KOPT-K1 (cell line): Measurements from ENCODE around the gene AP4B1.

Experiments
- H3K27ac ChIP-seq: fragments of 200-600 bp; sonication (generic); 2 replicates; pipeline ENCODE4 v1.5.1; 2016; ENCODE audit warnings: antibody characterized with exemption, mild to moderate bottlenecking, low read depth, low read length; ENCODE audit not compliant: poor library complexity, severe bottlenecking
- H3K36me3 ChIP-seq: fragments of 200-600 bp; sonication (generic); 2 replicates; pipeline ENCODE4 v1.5.1; 2017; ENCODE audit warnings: antibody characterized with exemption, mild to moderate bottlenecking, low read length, moderate library complexity; ENCODE audit not compliant: insufficient read depth
- H3K9me3 ChIP-seq: fragments of 200-600 bp; sonication (generic); 2 replicates; pipeline ENCODE4 v1.5.1; 2017; ENCODE audit warnings: antibody characterized with exemption, low read length, mild to moderate bottlenecking; ENCODE audit not compliant: insufficient read depth, poor library complexity, severe bottlenecking

AP4B1 gene

GRCh38 chr1:113916974-113917373 is 12.4 kb upstream of the AP4B1 start:
- H3K27ac ChIP-seq: no peak overlapping the region
- peaks cover 38% of the 10 kb centered on the region for H3K36me3 ChIP-seq
- no peaks in the 10 kb centered on the region for H3K9me3 ChIP-seq

GRCh38 chr1:113913887-113914664 is 9.5 kb upstream of the AP4B1 start:
- peaks cover 65% of the 10 kb centered on the region for H3K36me3 ChIP-seq
- H3K27ac ChIP-seq: no peak overlapping the region
- H3K9me3 ChIP-seq: no peaks in the 10 kb centered on the region

GRCh38 chr1:113913312-113913668 is 8.7 kb upstream of the AP4B1 start:
- Histone ChIP-seq H3K27ac (no peak overlapping the region), H3K9me3 (no peaks in the 10 kb centered on the region), H3K36me3 (peaks cover 72% of the 10 kb centered on the region)

DNA sequence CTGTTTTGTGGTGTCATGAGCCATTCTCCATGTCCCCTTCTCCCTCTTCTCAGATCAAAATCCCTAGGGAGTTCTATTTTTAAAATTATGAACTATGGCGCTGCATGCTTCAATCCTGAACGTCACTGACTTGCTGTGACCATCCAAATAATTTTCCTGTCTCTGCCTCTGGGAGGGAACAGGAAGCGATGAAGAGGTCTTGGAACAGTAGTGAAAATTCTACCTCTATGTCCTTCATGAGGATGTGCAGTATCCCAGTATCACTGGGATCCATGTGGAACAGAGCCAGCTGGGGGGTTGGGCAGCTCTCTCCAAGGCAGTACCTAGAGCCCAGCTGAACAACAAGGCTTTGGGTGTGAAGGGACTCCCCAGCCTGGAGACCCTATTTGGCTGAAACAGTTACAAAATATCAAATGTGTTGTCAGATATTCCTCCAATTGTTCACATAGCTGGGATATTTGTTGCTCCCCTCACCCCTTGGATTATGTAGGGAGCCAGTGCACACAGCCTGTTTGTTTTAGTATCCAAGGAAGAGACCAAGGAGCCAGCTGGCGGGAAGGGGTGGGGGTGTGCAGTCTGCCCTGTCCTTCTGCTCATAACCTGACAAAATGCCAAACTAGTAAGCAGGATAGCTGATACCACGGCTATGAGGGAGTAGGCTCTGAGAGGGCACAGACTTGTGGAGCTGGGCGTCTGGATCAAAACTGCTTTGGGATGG is 8.2 kb upstream of the AP4B1 start:
- no peak overlapping the region for H3K27ac ChIP-seq
- peaks cover 78% of the 10 kb centered on the region for H3K36me3 ChIP-seq
- H3K9me3 ChIP-seq: no peaks in the 10 kb centered on the region

- peaks cover 59% of the 10 kb centered on the region for H3K36me3 ChIP-seq
- no peaks in the 10 kb centered on the region for H3K9me3 ChIP-seq
- peak overlapping the region; percentile 85 for H3K27ac ChIP-seq
Observed at GRCh38 chr1:113905435-113905861, 849 bp upstream of the AP4B1 start.

DNA sequence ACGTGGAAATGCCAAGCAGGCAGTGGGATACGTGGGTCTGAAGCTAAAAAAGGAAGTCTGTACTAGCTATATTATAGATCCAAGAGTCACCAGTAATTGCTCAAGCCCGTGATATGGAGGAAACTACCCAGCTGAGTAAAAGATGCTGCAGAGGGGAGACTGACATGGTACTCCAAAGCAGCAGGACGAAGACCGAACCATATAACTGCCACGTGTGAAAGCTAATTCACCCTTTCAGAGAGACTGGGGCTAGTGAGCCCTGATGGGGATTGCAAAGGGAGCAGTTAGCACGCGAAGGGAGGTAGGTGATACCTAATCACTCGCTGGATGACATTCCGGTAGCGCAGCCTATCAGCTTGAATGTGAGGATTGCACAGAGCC is 316 bp downstream of the AP4B1 start:
- Histone ChIP-seq H3K9me3 (no peaks in the 10 kb centered on the region), H3K27ac (peak overlapping the region; percentile 85), H3K36me3 (peaks cover 61% of the 10 kb centered on the region)

DNA sequence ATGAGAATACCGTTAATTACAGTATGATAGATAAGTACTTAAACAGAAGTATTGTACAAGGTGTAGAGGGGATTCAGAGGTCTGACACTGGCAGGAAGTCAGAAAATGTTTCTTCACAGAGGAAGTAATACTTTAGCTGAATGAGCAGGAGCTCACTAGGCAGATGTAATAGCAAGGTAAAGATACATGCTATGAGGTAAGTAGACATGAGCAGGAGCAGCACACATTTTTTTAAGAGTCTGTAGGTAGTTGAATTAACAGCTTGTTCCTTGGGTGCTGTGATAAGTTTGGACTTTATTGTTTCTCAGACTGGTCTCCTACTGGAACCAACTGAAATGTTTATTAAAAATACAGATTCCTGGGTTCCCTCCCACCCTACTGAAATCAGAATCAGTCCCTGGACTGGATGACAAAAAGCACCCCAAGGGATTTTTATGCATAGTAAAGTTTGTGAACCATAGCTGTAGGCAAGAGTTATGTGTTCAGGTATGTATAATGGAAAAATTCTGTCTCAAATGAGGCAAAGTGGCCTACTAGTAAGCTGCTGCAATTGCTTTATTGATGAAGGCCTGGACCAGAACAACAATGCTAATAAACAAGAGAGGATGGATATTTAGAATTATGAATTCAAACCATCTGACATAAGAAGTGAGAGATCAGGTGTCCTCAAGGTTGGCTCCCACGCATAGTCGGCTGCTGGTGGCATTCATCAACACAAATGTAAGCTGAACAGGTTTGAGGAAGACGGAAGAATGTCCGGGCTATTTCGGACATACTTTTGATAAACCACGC is 902 bp downstream of the AP4B1 start:
- H3K9me3 ChIP-seq: no peaks in the 10 kb centered on the region
- peak overlapping the region; percentile 85 for H3K27ac ChIP-seq
- H3K36me3 ChIP-seq: peaks cover 62% of the 10 kb centered on the region

DNA sequence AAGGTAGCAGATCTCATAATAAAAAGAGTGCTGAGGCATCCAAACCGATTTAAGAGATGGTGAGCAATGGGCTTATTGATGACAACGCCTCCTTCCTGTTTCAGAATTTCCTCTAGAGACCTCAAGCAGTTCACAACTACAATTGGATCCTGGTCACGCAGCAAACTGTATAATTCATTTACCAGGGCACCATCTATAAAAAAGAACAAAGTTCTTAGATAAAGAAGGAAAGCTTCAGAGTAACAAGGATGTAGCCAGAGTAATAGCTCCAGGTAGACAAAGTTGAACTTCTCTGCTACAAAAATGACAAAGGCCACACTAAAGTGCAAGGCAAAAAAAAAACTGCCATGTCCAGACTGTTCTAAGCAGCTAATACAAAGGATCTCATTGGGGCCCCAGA is 3.4 kb downstream of the AP4B1 start:
- Histone ChIP-seq H3K36me3 (peaks cover 67% of the 10 kb centered on the region), H3K27ac (no peak overlapping the region), H3K9me3 (no peaks in the 10 kb centered on the region)

GRCh38 chr1:113899111-113899510 is 5.5 kb downstream of the AP4B1 start:
- H3K27ac ChIP-seq: no peak overlapping the region
- no peaks in the 10 kb centered on the region for H3K9me3 ChIP-seq
- peaks cover 88% of the 10 kb centered on the region for H3K36me3 ChIP-seq

- peaks cover 96% of the 10 kb centered on the region for H3K36me3 ChIP-seq
- no peaks in the 10 kb centered on the region for H3K9me3 ChIP-seq
- no peak overlapping the region for H3K27ac ChIP-seq
Observed at GRCh38 chr1:113898241-113898814, 6.3 kb downstream of the AP4B1 start.

- H3K9me3 ChIP-seq: no peaks in the 10 kb centered on the region
- H3K27ac ChIP-seq: no peak overlapping the region
- peaks cover 77% of the 10 kb centered on the region for H3K36me3 ChIP-seq
Observed at GRCh38 chr1:113895961-113896360, 8.6 kb downstream of the AP4B1 start.

DNA sequence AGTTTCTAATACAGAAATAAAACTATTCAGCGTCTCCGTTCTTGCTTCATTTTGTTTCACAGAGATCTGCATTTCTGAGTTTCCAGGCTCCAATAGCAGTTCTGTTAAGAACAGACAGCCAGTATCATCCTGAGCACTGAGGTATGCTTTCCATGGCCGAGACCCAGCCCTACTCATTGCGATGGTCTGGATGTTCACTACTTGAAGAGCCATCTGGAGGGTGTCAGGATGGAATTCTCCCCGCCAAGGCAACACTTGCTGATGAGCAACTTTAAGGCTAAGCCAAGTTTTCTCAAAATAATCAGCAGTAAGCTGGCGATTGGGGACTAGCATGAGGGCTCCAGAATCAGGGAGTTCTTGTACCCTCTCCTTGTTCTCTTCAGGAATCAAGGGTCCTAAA is 9.5 kb downstream of the AP4B1 start:
- no peak overlapping the region for H3K27ac ChIP-seq
- peaks cover 68% of the 10 kb centered on the region for H3K36me3 ChIP-seq
- no peaks in the 10 kb centered on the region for H3K9me3 ChIP-seq

- H3K36me3 ChIP-seq: peaks cover 50% of the 10 kb centered on the region
- no peak overlapping the region for H3K27ac ChIP-seq
- no peaks in the 10 kb centered on the region for H3K9me3 ChIP-seq
Observed at GRCh38 chr1:113893267-113893666, 11.3 kb downstream of the AP4B1 start.

- H3K27ac ChIP-seq: no peak overlapping the region
- peaks cover 34% of the 10 kb centered on the region for H3K36me3 ChIP-seq
- no peaks in the 10 kb centered on the region for H3K9me3 ChIP-seq
Observed at GRCh38 chr1:113891631-113892220, 12.9 kb downstream of the AP4B1 start.

GRCh38 chr1:113890816-113891215 is 13.8 kb downstream of the AP4B1 start:
- H3K27ac ChIP-seq: no peak overlapping the region
- peaks cover 25% of the 10 kb centered on the region for H3K36me3 ChIP-seq
- H3K9me3 ChIP-seq: no peaks in the 10 kb centered on the region
